ENCODE data around the gene MSH3.
A peak's percentile ranks its signal among the peaks of the same experiment; 100 is the strongest.
"Not testable (repeated sequence)": the region's sequence is repeated elsewhere in the genome, so short reads cannot be mapped to it uniquely, and the experiment has no call there.

The MSH3 gene

DNA sequence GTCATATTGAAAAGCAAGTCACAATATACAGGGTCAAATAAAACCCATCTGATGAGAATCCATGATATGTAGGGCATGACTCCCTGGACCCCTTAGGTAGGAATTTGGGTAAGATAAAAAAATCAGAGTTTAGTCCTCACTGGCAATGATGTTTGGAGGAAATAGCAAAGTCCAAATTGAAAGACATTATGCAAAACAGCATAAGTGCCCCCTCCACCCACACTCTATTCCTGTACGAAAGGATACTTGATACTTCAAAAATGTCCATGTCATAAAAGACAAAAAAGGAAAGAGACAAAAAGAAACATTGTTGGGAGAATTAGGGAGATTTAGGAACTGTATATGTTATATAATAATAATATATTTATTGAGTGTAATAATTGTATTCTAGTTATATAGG lies 209.7 kb downstream of the MSH3 start:
- DNase-seq = no peak

DNA sequence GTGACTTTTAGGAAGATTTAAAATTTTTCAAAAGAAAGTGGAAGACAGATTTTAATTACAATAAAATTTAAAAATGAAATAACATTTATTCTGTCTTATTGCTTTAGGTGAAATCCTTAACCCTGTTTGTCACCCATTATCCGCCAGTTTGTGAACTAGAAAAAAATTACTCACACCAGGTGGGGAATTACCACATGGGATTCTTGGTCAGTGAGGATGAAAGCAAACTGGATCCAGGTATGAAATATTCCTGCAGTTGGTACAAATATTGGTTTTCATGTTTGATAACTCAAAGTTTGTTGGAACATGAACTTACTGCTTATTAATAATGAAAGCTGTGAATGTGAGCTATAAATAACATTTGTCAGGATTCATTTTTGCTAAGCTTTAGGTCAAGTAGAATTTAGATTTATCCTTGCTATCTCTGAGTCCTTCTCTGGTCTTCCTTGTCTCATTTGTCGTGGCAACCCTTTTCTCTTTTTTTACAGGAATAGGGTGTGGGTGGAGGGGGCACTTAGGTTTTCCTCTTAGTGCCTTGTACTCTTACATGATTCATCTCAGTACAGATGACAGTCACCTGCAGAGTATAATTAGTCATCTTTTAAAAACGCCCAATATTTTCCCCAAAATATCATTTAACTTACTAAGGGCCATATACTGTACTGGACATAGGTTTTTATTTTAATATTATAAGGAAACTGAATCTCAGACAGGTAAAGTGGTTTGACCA lies 210.4 kb downstream of the MSH3 start:
- DNase-seq = peak; percentile 40

DNA sequence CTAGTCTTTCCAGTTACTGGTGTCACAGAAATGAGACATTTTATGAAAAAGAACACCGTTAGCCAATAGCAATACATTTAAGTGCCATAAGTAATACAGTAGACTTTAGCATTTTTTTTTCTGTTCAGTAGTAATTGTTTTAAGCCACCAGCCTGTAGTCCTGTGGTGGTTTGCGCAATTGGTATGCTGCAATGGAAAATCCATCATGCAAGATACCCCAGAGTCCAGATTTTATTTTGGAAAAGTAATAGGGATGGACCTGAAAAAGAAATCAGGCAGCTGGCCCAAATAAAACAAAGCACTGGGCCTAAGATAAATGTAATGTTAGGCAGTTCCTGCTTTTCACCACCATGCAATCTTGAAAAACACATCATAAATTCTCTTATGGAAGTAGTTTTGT lies 211.1 kb downstream of the MSH3 start:
- no peak for DNase-seq

DNA sequence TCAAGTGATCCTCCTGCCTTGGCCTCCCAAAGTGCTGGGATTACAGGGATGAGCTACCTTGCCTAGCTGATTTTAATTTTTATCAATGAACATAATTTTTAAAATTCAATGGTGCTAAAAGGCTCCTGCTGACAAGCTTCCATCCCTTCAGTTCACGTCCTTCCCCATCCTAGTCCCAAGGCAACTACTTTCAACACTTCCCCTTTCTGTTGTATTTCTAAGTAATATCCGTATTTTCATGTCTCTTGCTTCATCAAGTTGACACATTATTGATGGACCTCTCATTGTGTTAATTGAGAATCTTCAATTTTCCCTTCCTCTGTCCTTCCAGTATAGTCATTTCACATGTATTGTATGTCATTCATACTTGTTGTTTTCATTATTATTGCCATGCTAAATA lies 211.9 kb downstream of the MSH3 start:
- DNase-seq = no peak

DNA sequence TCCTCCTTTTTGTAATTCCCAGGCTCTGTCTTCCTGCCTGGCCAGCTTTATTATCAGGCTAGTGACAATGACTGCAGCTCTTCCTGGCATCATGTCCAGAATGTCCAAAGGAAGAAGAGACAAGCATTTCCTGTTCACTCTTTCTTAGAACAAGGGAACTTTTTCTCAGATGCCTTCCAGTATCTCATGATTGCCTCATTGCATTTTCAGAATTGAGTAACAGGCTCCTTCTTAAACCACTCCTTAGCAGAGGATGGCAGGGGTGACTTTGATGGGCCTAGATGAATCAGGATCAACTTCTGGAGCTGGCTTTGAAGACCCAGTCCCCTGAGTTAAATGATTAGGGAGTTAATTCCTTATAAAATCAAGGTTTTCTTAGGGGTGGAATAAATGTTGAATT lies 212.8 kb downstream of the MSH3 start:
- no peak for DNase-seq

DNA sequence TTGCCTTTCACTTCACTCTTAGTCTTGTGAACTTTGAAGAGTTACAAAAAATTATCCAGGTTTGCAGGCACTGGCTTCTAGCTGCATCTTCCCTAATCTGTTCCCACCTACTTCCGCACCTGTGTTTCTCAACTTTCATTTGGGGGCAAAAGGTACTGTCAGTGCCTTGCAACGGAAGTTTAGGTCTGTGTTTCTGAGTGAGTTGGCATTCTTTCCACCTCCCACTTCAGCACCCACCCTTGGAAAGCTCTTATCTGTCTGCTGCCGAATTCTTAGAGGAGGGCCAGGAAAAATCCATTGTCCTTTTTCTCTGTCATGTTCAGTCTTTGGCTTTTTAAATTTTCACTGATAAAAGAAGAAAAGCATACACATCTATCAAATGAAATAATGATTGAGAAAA lies 216.0 kb downstream of the MSH3 start:
- DNase-seq = no peak

DNA sequence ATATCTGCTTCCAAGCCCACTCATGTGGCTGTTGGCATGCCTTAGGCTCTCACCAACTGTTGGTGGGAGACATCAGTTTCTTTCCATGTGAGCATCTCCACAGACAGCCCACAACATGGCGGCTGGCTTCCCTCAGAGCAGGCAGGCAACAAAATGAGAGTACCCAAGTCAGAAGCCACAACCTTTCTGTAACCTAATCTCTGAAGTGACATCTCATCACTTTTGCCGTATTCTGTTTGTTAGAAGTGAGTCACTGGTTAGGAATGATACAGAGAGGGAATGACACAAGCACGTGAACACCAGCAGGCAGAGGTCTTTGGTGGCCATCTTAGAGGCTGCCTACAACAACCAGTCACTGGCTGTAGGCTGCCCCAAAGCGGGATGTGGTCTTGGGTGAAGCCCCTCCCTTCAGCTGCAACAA lies 217.1 kb downstream of the MSH3 start:
- DNase-seq = peak; percentile 68

DNA sequence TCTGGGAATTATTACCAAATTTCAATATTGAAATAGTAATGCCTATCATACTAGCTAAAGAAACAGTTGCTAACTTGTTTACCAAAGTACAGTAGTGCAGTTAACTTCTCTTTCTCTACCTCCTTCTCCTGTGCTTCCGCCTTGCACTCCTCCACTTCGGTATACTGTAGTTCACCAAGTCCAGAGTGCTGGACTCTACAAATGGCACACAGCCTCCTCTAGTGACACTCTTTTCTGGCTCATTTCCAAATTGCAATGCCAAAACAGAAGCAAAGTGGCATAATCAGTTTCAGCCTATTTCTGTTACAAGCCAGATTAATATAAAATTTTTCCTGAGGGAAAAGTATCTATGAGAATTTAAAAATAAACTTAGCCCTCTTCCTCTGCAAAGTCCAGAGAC lies 219.7 kb downstream of the MSH3 start:
- DNase-seq = no peak

DNA sequence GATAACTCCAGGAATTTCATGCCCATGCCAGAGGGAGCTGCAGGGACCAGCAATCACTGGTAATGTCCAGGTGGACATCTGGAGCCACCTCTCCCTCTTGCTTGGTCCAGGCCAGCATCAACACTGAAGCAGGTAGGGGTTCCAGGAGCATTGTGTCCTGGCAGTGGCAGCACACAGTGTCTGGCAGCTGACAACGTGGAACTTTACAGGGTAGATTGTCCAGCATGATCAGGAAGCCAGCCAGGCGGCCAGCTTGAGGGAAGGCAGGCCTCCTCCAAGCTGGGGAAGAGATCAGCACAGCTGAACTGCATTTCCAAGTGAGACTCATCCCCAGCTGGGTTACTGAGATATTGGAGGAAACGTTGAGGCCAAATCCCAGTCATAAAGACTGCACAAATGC lies 223.1 kb downstream of the MSH3 start:
- no peak for DNase-seq

DNA sequence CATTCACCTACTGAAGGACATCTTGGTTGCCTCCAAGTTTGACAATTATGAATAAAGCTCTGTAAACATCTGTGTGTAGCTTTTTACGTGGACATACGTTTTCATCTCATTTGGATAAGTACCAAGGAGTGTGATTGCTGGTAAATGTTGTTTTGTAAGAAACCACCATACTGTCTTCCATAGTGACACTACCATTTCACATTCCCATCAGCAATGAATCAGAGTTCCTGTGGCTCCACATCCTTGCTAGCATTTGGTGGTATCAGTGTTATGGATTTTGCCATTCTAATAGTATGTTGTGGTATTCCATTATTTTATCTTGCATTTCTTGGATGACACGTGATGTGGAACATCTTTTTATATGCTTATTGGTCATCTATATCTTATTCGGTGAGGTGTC lies 227.3 kb downstream of the MSH3 start:
- no peak for DNase-seq

DNA sequence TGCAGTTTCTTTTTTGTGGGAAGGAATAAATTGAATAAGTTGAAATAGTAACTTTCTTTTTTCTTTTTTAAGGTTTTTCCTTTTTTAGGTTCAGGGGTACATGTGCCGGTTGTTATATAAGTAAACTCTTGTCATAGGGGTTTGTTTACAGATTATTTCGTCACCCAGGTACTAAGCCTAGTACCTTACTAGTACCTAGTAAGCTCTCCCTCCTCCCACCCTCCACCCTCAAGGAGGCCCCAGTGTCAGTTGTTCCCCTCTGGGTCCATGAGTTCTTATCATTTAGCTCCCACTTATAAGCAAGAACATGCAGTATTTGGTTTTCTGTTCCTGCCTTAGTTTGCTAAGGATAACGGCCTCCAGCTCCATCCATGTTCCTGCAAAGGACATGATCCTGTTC lies 228.9 kb downstream of the MSH3 start:
- not testable (repeated sequence) for DNase-seq

DNA sequence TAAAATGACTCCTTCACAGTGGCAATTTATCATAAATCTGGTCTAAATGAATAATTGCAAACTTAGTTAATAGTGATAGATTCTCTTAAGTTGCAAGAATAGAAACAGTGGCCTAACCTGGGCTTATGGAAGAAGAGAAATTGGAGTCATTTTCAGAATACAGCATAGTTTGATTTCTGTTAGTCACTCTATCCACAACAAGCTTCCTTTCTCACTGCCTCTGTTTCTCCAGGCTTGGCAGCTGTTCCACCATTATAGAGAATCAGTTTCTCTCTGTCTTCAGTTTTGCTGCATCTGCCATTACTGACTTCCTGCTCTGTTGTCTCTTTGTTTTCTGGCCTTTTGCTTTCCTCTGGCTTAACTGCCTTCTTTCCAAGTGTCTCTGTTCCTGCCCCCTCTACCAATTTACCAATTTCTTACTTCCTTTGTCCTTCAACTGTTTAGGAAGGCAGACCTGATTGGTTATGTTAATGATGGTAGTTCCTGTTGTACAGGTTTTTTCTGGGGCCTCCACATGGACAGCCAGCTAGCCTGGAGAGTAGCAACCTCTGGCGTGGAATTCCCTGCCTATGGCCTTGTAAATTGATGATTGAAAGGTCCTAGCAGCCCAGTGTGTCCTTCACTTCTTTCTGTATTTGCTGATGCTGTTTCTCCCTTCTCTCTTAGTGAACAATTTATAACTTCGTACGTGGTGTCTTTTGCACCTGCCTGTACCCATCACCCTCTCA lies 229.8 kb downstream of the MSH3 start:
- DNase-seq = no peak

DNA sequence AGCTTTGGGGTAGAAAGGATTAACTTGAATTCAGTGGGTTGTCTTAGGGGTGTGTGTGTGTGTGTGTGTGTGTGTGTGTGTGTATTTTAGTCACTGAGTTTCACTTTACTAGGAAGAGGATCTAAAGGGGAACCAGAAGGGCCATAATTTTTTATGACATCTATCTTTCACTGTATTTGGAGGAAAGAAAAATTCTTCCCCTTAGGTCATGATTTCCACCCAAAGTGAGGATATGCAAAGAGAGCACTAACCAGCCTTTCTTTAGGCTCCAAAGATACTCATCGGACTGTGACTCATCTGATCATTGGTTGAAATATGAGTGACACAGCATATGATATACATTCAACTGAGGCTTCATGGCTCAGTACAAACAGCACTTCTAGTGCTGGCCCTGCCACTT lies 230.5 kb downstream of the MSH3 start:
- DNase-seq = no peak

DNA sequence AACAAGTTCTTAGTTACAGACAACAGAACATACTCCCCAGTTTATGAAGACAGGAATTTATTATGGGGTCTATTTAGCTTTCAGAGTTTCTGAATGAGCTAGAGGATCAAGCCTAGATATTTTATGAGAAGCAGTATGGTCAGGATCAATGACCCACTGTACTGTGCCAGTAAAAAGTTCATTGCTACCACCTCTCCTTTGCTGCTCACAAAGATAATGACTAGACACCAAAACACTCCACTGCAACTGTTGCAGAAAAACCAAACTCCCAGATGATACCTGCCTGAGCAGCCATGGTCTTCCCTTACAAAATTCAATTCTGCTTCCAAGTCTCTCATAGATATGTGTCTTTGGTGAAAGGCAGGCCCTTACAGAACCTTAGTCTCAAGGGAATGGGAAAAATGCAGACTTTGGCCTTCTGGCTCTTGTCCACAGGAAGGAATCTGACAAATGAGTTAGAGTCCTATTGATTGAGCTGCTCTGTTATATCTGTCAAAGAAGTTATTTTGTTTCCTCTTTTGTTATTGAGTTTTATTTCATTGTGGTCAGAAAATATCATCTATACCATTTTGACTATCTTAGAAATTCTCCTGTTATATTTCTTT lies 231.0 kb downstream of the MSH3 start:
- no peak for DNase-seq

DNA sequence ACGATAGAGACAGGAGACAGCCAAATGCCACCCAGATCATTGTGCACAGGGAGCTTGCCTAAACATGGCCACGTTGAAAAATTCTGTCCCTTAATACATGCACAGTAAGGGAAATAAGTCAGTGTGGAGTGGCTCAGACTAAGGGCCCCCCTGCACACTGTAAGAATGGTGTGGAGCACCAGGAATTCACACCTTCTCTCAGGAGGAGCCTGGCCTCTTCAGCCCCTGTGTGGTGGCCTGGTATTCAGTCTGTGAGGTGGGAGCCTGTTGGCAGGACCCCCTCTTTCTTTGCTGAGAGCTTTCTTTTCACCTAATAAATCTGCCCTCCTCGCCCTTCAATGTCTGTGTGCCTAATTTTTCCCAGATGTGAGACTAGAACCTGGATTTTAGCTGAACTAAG lies 239.6 kb downstream of the MSH3 start:
- no peak for DNase-seq

DNA sequence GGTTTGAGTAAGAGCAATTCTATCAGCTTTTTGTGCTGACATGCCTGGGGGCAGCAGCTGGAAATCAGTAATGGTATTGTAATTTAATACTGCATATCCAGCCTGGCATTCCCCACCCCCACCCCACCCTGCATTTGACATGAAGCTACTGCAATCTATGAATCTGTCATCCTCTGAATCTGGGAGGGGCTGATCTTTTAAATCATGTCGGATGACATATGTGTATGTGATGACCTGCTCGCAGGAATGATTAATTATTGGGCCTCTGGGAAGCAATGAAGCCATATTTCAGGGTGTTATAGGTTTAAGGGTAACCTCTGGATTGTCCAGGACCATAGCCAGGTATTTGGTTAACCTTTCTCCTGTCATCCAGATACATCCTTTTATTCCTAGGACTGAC lies 241.1 kb downstream of the MSH3 start:
- DNase-seq = no peak

DNA sequence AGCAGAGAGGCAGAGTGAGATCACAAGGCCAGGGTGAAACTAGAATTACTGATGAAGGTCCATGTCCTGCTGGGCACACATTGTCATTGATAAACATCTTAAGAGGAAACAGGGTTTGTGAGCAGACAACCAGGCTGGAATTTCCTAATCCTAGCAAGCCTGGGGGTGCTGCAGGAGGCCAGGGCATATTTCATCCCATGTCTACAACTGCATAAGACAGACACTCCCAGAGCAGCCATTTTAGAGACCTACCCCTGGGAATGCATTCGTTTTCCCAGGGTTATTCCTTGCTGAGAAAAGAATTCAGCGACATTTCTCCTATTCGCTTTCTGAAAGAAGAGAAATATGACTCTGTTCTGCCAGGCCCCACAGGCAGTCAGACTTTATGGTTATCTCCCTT lies 248.2 kb downstream of the MSH3 start:
- DNase-seq = not testable (repeated sequence)

DNA sequence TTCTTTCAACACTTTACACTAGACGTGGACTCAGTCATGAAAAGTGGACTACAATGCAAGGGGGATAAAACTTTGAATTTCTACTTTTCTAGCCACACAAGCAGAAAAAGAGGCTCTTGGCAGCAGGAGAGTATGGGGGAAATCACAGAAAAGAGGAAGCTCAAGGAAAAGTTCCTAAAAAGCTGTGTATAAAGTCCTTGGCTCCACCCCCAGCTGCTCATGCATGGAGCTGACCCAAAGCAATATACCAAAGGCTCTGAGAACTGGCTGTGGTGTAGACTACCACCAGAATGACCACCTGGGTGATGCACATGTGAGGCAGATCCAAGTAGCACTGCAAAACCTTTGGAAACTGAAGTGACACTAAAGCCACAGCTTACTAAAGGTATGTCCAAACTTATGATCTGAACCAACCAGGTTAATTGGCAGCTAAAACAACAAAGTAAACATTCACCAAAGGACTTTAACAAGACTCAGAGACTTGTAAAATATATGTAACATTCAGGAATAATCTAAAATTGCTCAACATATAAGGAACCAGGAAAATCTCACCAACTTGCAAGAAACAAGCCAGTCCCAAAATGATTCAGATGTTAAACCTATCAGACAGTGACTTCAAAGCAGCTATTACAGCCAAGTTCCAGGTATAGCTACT lies 250.2 kb downstream of the MSH3 start:
- DNase-seq = no peak

DNA sequence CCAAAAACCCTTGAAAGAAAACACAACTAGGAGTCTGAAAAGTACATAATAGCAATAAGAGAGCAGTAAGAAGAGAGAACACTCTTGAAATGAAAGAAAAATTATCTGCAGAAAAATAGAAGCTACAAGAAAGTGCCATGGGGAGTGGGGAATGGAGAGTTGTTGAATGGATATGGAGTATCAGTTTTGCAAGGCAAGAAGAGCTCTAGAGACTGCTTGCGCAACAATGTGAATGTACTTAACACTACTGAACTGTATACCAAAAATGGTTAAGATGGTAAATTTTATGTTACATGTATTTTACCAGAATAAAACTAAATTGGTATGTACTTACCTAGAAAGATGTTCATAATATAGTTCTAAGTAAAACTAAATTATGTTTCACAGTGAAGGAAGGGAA lies 251.0 kb downstream of the MSH3 start:
- no peak for DNase-seq

DNA sequence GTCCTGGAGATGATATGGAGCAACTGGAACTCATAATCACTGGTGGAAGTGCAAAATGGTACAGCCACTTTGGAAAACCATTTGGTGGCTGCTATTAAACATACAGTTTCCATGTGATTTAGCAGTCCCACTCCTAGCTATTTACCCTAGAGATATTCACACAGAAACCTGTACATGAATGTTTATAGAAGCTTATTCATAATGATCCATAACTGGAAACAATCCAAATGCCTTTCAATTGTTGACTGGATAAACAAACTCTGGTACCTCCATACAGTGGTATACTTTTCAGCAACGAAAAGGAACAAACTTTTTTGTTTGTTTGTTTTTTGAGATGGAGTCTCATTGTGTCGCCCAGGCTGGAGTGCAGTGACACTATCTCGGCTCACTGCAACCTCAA lies 258.0 kb downstream of the MSH3 start:
- DNase-seq = no peak

DNA sequence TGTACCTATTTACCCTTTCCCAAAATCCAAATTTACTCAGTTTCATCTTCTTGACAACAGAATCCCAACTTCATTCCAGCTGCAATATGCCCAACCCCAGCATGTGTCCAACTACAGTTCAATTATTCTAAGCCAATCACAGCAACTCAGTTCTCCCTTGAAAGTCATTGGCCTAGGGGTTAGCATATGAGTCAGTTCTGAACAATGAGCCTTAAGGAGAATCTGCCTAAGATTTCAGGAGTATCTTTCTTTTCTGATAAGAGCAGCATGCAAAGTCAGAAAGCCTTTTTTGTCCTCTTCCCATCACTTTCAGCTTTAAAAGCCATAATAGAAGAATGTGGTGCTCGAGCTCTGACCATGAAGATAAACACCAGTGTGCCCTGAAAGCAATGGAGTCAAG lies 261.3 kb downstream of the MSH3 start:
- DNase-seq = no peak

DNA sequence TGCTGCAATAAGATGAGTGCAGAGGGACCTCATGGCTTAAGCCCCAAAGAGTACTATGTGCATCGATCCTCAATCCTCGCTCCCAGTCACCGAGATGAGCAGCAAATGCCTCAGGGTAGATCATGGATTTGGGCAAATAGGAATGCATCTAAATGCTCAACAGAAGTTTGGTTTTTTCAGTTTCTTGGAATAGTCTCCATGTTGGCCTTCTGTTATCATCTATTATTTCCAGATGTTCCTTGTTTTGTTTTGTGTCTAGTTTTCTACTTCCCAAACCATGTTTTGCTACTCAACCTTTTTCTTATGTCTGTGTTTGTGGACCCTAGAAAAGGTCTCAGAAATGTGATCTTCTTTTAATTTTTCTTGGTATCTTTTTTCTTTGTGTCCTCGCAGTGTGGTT lies 262.2 kb downstream of the MSH3 start:
- no peak for DNase-seq

DNA sequence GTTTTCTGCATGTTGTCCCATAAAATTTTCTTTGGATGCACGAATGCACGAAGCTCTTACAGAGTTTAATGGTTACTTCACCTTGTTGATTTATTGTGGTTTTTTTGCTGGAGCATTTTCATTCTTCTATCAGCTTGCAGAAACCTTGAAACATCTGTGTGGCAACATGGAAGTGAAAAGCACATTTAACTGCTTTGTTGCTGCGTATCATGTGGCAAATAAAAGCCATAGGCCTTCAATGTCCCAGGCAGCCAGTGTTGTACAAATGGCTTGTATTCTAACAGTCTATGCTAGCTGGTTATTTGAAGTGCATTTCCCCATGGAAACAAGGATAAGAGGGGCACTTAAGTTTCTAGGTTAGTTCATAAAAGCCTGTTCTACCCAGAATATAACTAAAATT lies 263.2 kb downstream of the MSH3 start:
- DNase-seq = no peak

DNA sequence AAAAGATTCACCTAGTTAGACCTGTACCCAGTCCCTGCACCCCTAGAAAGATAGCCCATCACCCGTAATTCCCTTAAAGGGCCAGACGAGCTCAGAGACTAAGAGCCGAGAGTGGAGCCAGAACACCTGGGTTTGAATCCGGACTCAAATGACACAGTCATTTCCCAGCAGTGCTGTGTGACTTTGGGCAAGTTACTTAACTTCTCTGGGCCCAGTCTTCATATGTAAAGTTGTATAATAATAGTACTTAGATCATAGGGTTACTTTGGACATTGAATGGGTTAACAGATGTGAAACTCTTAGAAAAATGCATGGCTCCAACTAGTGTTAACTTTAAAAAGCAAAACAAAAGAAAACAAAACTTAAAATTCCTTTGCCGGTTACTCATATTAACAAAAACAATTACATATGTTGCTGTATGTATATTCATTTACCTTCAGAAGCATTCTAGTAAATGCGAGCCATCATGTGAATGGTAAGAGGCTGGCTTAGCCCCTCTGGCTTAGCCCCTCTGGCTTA lies 265.3 kb downstream of the MSH3 start:
- no peak for DNase-seq

Data from activated CD4-positive, alpha-beta T cell treated with anti-CD3 and anti-CD28 coated beads for 48 hours (primary cell).